A549 (cell line): ENCODE results near the gene CNTNAP2. TPM values are rescaled to one million over a fixed set of nuclear protein-coding genes. Genes with fewer than 3 reads are reported as not detected.
"Not testable (repeated sequence)": the region's sequence is repeated elsewhere in the genome, so short reads cannot be mapped to it uniquely, and the experiment has no call there.

Source experiments
- ATAC-seq, 2 experiments: fragments of 200-7000 bp in 1 of 2; fragments of >200 bp in 1 of 2; cut with Nextera tagmentation in 1 of 2; cut with Tn5 transposase in 1 of 2; 3 replicates each; pipeline versions ENCODE4 v1.8.0 to v1.9.1; 2018 to 2020; ENCODE audit warnings: mild to moderate bottlenecking in 1 of 2, moderate library complexity in 1 of 2
- CTCF ChIA-PET: fragments of 300-600 bp; sonication (Branson Sonifier 250); formaldehyde crosslinking; extraction: SDS; loops from one replicate; lab custom pipeline; 2021; ENCODE audit warnings: antibody characterized with exemption, inconsistent platforms; lab: Yijun Ruan, JAX
- POLR2A ChIA-PET: fragments of 350-600 bp; formaldehyde crosslinking; extraction: SDS; loops from one replicate; lab custom pipeline; 2021; ENCODE audit warnings: antibody characterized with exemption, inconsistent platforms; lab: Yijun Ruan, JAX
- DNase-seq, 2 experiments: peaks; one replicate each; pipeline versions ENCODE4 v3.0.0 to v3.0.0-alpha.2; 2011 to 2016; ENCODE audit warnings: low read depth in 1 of 2, low spot score in 1 of 2
- FAIRE-seq: peaks from 2 replicates; lab custom pipeline; 2011; peaks lifted over from hg19 to GRCh38; lab: Jason Lieb, UNC
- H3K27ac ChIP-seq, 2 experiments: fragments of >200 bp; sonication (Bioruptor Twin); formaldehyde crosslinking; 3 replicates each; pipeline ENCODE4 v1.5.1; 2016 to 2017
- H3K4me1 ChIP-seq: fragments of >200 bp; sonication (Bioruptor Twin); formaldehyde crosslinking; 3 replicates; pipeline ENCODE4 v1.6.1; 2016
- H3K4me2 ChIP-seq: fragments of >200 bp; sonication (Bioruptor Twin); formaldehyde crosslinking; 3 replicates; pipeline ENCODE4 v1.6.1; 2016
- H3K4me3 ChIP-seq: fragments of >200 bp; sonication (Bioruptor Twin); formaldehyde crosslinking; 3 replicates; pipeline ENCODE4 v1.5.1; 2016
- H3K9me3 ChIP-seq: fragments of >200 bp; sonication (Bioruptor Twin); formaldehyde crosslinking; 3 replicates; pipeline ENCODE4 v1.6.1; 2016
- CBX8 ChIP-seq: fragments of 200-600 bp; sonication (generic); IDR thresholded peaks from 2 replicates; pipeline ENCODE4 v1.6.1; 2016
- CHD4 ChIP-seq: fragments of 200-600 bp; sonication (generic); IDR thresholded peaks from 2 replicates; pipeline ENCODE4 v1.6.1; 2016; ENCODE audit warnings: antibody characterized with exemption, mild to moderate bottlenecking, borderline replicate concordance
- CTCF ChIP-seq: fragments of >200 bp; sonication (Bioruptor Twin); formaldehyde crosslinking; IDR thresholded peaks from 3 replicates; pipeline ENCODE4 v1.5.1; 2016
- EHMT2 ChIP-seq: fragments of 200-600 bp; sonication (generic); IDR thresholded peaks from 2 replicates; pipeline ENCODE4 v1.6.1; 2016; ENCODE audit warnings: antibody characterized with exemption, low read depth, mild to moderate bottlenecking, moderate library complexity
- ESRRA ChIP-seq: fragments of 150-350 bp; IDR thresholded peaks from 2 replicates; pipeline ENCODE4 v1.6.1; 2014; ENCODE audit warnings: mild to moderate bottlenecking, low read length, borderline replicate concordance
- FOXS1 ChIP-seq: fragments of 250-450 bp; sonication (Bioruptor Pico); IDR thresholded peaks from 2 replicates; pipeline ENCODE4 v1.5.0; 2020; ENCODE audit warnings: mild to moderate bottlenecking, moderate library complexity
- HES2 ChIP-seq: fragments of >200 bp; sonication (Bioruptor Twin); formaldehyde crosslinking; IDR thresholded peaks from 2 replicates; pipeline ENCODE4 v1.6.1; 2016
- HOXB5 ChIP-seq: fragments of 250-450 bp; sonication (Bioruptor Pico); IDR thresholded peaks from 2 replicates; pipeline ENCODE4 v1.5.0; 2020; ENCODE audit warnings: mild to moderate bottlenecking, moderate library complexity
- POLR2A ChIP-seq: IDR thresholded peaks from 2 replicates; pipeline ENCODE4 v1.6.1; 2012; ENCODE audit warnings: mild to moderate bottlenecking, low read length
- RARB ChIP-seq: fragments of 250-450 bp; sonication (Bioruptor Pico); IDR thresholded peaks from 2 replicates; pipeline ENCODE4 v1.8.0; 2021; ENCODE audit warnings: mild to moderate bottlenecking, moderate library complexity
- RFX5 ChIP-seq: fragments of 450-650 bp; IDR thresholded peaks from 2 replicates; pipeline ENCODE4 v1.7.1; 2014; ENCODE audit warnings: antibody characterized with exemption, mild to moderate bottlenecking, moderate library complexity
- ZC3H11A ChIP-seq: fragments of 450-650 bp; IDR thresholded peaks from 2 replicates; pipeline ENCODE4 v1.6.1; 2014; ENCODE audit warnings: antibody characterized with exemption, mild to moderate bottlenecking
- ZFP36 ChIP-seq: fragments of 450-650 bp; IDR thresholded peaks from 2 replicates; pipeline ENCODE4 v1.6.1; 2014; ENCODE audit warnings: borderline replicate concordance; ENCODE audit not compliant: partially characterized antibody
- ZNF302 ChIP-seq: fragments of 250-450 bp; sonication (Bioruptor Pico); IDR thresholded peaks from 2 replicates; pipeline ENCODE4 v1.9.0; 2021; ENCODE audit warnings: inconsistent platforms, mild to moderate bottlenecking, moderate library complexity
- ZSCAN20 ChIP-seq: fragments of 250-450 bp; sonication (Bioruptor Pico); IDR thresholded peaks from 2 replicates; pipeline ENCODE4 v1.8.0; 2022; ENCODE audit warnings: mild to moderate bottlenecking, moderate library complexity
- WGBS: methylation state at CpG from one replicate; pipeline ENCODE4 v1.1.6; 2017; ENCODE audit errors: missing lambda C conversion rate; 5-methylcytosine and 5-hydroxymethylcytosine counted together
- polyA plus RNA-seq, 4 experiments: library from polyadenylated mRNA; depleted of rRNA in 3 of 4; stranded (reverse); fragments of >200 nt; fragmentation: RNase III in 1 of 4; extraction: RNeasy Plus Mini Kit Qiagen cat#74134 plus additional on column Dnase treatment in 1 of 4; gene quantifications; 2 replicates in 3 of 4; 3 replicates in 1 of 4; pipeline ENCODE4 v1.2.3, GENCODE V29; 2011 to 2017
- TF ChIP-seq, protein P1 (sequence below): fragments of 250-450 bp; sonication (Bioruptor Pico); IDR thresholded peaks from 2 replicates; pipeline ENCODE4 v1.5.0; 2021; ENCODE audit warnings: mild to moderate bottlenecking, moderate library complexity, borderline replicate concordance
- TF ChIP-seq, protein P2 (sequence below): fragments of 200-600 bp; sonication (generic); IDR thresholded peaks from 2 replicates; pipeline ENCODE4 v1.6.1; 2016; ENCODE audit warnings: antibody characterized with exemption, mild to moderate bottlenecking, moderate library complexity

Gene CNTNAP2
- polyA plus RNA-seq, 2 of the 4 experiments (the other 2 are of a cell fraction): 0.05 to 0.13 TPM

GRCh38 chr7:148060724-148061123, 1944.1 kb downstream of the CNTNAP2 start:
- Histone ChIP-seq H3K9me3 (no peaks in the 10 kb centered on the region), H3K27ac (no peak overlapping the region), H3K4me3 (no peak overlapping the region), H3K4me2 (no peak overlapping the region), H3K4me1 (no peaks in the 10 kb centered on the region)
- CTCF ChIA-PET: no interaction called here
- 50% methylated on average over 1 of the region's 1 CpG for WGBS
- no peak for DNase-seq
- no peak for TF ChIP-seq POLR2A
- TF ChIP-seq FOXS1 (CRISPR knock-in tag): no peak
- TF ChIP-seq ZFP36: no peak
- no peak for TF ChIP-seq ZC3H11A
- TF ChIP-seq RARB (CRISPR knock-in tag): no peak
- TF ChIP-seq ZSCAN20 (CRISPR knock-in tag): no peak
- no peak for TF ChIP-seq HES2
- TF ChIP-seq CBX8: no peak
- FAIRE-seq: no peak
- POLR2A ChIA-PET: no interaction called here
- no peak for ATAC-seq

GRCh38 chr7:148078111-148078510, 1961.5 kb downstream of the CNTNAP2 start:
- CTCF ChIA-PET, H3K9me3 ChIP-seq, H3K27ac ChIP-seq, ATAC-seq, FAIRE-seq, DNase-seq, POLR2A ChIA-PET, H3K4me3 ChIP-seq, H3K4me1 ChIP-seq, H3K4me2 ChIP-seq: not testable (repeated sequence)
- 36% methylated on average over 4 of the region's 4 CpGs for WGBS

DNA sequence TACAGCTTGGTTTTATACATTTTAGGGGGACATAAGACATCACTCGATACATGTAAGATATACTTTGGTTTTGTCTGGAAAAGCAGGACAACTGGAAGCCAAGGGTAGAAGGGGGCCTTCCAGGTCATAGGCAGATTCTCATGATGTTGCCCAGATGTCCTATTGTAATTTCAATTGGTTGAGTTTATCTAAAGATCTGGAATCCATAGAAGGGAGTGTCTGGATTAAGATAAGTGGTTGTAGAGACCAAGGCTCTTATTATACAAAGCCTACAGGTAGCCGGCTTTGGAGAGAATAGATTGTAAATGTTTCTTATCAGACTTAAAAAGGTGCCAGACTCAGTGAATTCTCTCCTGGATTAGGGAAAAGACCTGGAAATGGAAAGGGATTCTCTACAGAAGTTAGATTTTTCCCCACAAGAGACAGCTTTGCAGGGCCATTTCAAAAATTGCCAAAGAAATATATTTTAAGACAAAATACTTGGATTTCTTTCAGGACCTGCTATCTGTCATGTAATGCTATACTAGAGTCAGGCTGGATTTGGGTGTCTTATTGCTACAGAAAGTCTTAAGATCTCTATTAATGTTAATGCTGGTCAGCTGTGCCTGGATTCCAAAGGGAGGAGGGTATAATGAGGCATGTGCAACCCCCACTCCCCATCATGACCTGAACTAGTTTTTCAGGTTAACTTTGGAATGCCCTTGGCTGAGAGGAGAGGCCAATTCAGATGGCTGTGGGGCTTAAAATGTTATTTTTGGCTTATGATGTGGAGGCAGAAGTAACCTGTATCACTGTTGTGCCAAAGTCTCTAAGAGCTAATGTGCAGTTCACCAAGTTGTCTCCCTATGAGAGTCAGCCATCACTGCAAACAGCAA, 1962.8 kb downstream of the CNTNAP2 start:
- ChIA-PET CTCF (interaction anchor here (0.6 kb wide), 1 partner anchor 697 kb away, joined by 3 read pairs; no protein-coding TSS in a partner anchor), POLR2A (no interaction called here)
- FAIRE-seq: no peak
- no peaks in the 10 kb centered on the region for H3K4me1 ChIP-seq
- H3K9me3 ChIP-seq: no peaks in the 10 kb centered on the region
- WGBS: 50% methylated on average over 2 of the region's 2 CpGs
- no peak for ATAC-seq
- H3K27ac ChIP-seq: no peak overlapping the region
- H3K4me2 ChIP-seq: no peak overlapping the region
- DNase-seq: no peak
- TF ChIP-seq ZNF302 (CRISPR knock-in tag) (no peak), EHMT2 (no peak), CBX8 (no peak), HES2 (no peak), CHD4 (no peak), CTCF (no peak), RFX5 (no peak), ZC3H11A (no peak), ESRRA (no peak), HOXB5 (CRISPR knock-in tag) (no peak), ZFP36 (no peak)
- TF ChIP-seq, protein P1, sequence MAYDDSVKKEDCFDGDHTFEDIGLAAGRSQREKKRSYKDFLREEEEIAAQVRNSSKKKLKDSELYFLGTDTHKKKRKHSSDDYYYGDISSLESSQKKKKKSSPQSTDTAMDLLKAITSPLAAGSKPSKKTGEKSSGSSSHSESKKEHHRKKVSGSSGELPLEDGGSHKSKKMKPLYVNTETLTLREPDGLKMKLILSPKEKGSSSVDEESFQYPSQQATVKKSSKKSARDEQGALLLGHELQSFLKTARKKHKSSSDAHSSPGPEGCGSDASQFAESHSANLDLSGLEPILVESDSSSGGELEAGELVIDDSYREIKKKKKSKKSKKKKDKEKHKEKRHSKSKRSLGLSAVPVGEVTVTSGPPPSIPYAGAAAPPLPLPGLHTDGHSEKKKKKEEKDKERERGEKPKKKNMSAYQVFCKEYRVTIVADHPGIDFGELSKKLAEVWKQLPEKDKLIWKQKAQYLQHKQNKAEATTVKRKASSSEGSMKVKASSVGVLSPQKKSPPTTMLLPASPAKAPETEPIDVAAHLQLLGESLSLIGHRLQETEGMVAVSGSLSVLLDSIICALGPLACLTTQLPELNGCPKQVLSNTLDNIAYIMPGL (CRISPR knock-in tag): no peak
- TF ChIP-seq, protein P2, sequence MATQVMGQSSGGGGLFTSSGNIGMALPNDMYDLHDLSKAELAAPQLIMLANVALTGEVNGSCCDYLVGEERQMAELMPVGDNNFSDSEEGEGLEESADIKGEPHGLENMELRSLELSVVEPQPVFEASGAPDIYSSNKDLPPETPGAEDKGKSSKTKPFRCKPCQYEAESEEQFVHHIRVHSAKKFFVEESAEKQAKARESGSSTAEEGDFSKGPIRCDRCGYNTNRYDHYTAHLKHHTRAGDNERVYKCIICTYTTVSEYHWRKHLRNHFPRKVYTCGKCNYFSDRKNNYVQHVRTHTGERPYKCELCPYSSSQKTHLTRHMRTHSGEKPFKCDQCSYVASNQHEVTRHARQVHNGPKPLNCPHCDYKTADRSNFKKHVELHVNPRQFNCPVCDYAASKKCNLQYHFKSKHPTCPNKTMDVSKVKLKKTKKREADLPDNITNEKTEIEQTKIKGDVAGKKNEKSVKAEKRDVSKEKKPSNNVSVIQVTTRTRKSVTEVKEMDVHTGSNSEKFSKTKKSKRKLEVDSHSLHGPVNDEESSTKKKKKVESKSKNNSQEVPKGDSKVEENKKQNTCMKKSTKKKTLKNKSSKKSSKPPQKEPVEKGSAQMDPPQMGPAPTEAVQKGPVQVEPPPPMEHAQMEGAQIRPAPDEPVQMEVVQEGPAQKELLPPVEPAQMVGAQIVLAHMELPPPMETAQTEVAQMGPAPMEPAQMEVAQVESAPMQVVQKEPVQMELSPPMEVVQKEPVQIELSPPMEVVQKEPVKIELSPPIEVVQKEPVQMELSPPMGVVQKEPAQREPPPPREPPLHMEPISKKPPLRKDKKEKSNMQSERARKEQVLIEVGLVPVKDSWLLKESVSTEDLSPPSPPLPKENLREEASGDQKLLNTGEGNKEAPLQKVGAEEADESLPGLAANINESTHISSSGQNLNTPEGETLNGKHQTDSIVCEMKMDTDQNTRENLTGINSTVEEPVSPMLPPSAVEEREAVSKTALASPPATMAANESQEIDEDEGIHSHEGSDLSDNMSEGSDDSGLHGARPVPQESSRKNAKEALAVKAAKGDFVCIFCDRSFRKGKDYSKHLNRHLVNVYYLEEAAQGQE: no peak
- H3K4me3 ChIP-seq: no peak overlapping the region
